Rectal smooth muscle tissue (tissue), 1 donor: ENCODE measurements around the gene GNG7.
A peak's percentile ranks its signal among the peaks of the same experiment; 100 is the strongest.
"Not testable (repeated sequence)": the region's sequence is repeated elsewhere in the genome, so short reads cannot be mapped to it uniquely, and the experiment has no call there.

Source experiments
- H3K27ac ChIP-seq: one replicate; pipeline ENCODE4 v1.7.0; 2013; ENCODE audit warnings: low read depth, low read length, inconsistent platforms
- H3K27me3 ChIP-seq: one replicate; pipeline ENCODE4 v1.7.0; 2013; ENCODE audit warnings: low read length; ENCODE audit not compliant: control insufficient read depth, insufficient read depth
- H3K36me3 ChIP-seq: one replicate; pipeline ENCODE4 v1.7.0; 2013; ENCODE audit warnings: low read length; ENCODE audit not compliant: control insufficient read depth, insufficient read depth
- H3K4me1 ChIP-seq: one replicate; pipeline ENCODE4 v1.7.0; 2013; ENCODE audit warnings: low read length; ENCODE audit not compliant: control insufficient read depth, insufficient read depth
- H3K4me3 ChIP-seq: one replicate; pipeline ENCODE4 v1.7.0; 2013; ENCODE audit warnings: low read length
- H3K9ac ChIP-seq: one replicate; pipeline ENCODE4 v1.7.0; 2013; ENCODE audit warnings: low read length

Gene GNG7

GRCh38 chr19:2523630-2524311, 178.7 kb downstream of the GNG7 start:
- Histone ChIP-seq H3K27me3 (no peaks in the 10 kb centered on the region), H3K4me1 (no peaks in the 10 kb centered on the region), H3K27ac (peak overlapping the region; percentile 14), H3K36me3 (peaks cover 2% of the 10 kb centered on the region), H3K9ac (no peak overlapping the region), H3K4me3 (no peak overlapping the region)

GRCh38 chr19:2519482-2519881, 183.0 kb downstream of the GNG7 start:
- Histone ChIP-seq H3K27ac (no peak overlapping the region), H3K4me1 (no peaks in the 10 kb centered on the region), H3K9ac (no peak overlapping the region), H3K27me3 (no peaks in the 10 kb centered on the region), H3K36me3 (peaks cover 2% of the 10 kb centered on the region), H3K4me3 (no peak overlapping the region)

GRCh38 chr19:2518856-2519255, 183.6 kb downstream of the GNG7 start:
- not testable (repeated sequence) for H3K36me3 ChIP-seq

DNA sequence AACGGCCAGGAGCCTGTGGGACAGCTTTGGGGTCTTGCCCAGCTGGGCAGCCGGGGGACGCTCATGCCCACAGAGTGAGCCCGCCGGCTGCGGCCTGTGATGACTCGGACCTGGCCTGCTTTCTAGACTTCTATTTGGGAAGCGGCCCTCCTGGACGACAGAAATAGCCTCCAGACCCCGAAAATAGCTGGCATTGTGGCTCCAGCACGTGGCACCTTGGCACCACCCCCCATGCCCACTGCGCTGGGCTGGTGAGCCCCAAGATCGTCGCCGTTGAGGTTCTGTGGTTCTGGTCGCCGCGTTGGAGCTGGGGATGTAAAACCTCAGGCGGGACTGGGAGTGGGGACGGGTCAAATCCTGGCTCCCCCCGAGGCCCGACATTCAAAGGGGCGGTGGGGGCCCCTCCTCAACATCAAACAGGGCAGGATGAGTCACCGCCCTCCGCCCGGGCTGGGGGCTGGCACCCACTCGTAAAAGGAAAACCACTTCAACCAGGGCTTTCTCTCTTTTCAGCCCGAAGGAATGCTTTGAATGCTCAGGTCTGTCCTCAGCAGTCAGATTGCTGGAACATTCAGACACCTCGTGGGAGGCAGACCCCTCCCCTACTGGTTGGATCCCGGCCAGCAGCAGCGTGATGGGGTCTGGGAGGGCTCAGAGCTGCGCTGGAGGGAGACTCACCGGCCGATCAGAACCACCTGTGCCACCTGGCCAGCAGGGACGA, 184.5 kb downstream of the GNG7 start:
- Histone ChIP-seq H3K27me3 (no peaks in the 10 kb centered on the region), H3K4me3 (no peak overlapping the region), H3K36me3 (peaks cover 2% of the 10 kb centered on the region), H3K27ac (no peak overlapping the region), H3K9ac (no peak overlapping the region), H3K4me1 (no peaks in the 10 kb centered on the region)

More at GRCh38 chr19:2518856-2519255, 183.6 kb downstream of the GNG7 start:
- H3K9ac ChIP-seq, H3K27ac ChIP-seq, H3K27me3 ChIP-seq, H3K4me1 ChIP-seq, H3K4me3 ChIP-seq: not testable (repeated sequence)

- Histone ChIP-seq H3K27me3 (no peaks in the 10 kb centered on the region), H3K27ac (no peak overlapping the region), H3K9ac (no peak overlapping the region), H3K4me1 (no peaks in the 10 kb centered on the region), H3K36me3 (peaks cover 2% of the 10 kb centered on the region), H3K4me3 (no peak overlapping the region)
Measured at GRCh38 chr19:2516727-2517126, 185.8 kb downstream of the GNG7 start.

- Histone ChIP-seq H3K27ac (no peak overlapping the region), H3K36me3 (no peaks in the 10 kb centered on the region), H3K4me3 (no peak overlapping the region), H3K27me3 (no peaks in the 10 kb centered on the region), H3K4me1 (no peaks in the 10 kb centered on the region), H3K9ac (no peak overlapping the region)
Measured at GRCh38 chr19:2514981-2515518, 187.4 kb downstream of the GNG7 start.

GRCh38 chr19:2512523-2513431, 189.7 kb downstream of the GNG7 start:
- no peak overlapping the region for H3K9ac ChIP-seq
- H3K36me3 ChIP-seq, result no peaks in the 10 kb centered on the region
- H3K4me3 ChIP-seq, result no peak overlapping the region
- no peak overlapping the region for H3K27ac ChIP-seq
- no peaks in the 10 kb centered on the region for H3K27me3 ChIP-seq
- H3K4me1 ChIP-seq, result no peaks in the 10 kb centered on the region

- no peaks in the 10 kb centered on the region for H3K27me3 ChIP-seq
- H3K36me3 ChIP-seq, result no peaks in the 10 kb centered on the region
- no peaks in the 10 kb centered on the region for H3K4me1 ChIP-seq
- H3K9ac ChIP-seq, result no peak overlapping the region
- H3K27ac ChIP-seq, result no peak overlapping the region
- H3K4me3 ChIP-seq, result no peak overlapping the region
Measured at GRCh38 chr19:2511991-2512390, 190.5 kb downstream of the GNG7 start.

GRCh38 chr19:2511570-2511969, 190.9 kb downstream of the GNG7 start:
- Histone ChIP-seq H3K27me3 (no peaks in the 10 kb centered on the region), H3K9ac (no peak overlapping the region), H3K4me1 (no peaks in the 10 kb centered on the region)

DNA sequence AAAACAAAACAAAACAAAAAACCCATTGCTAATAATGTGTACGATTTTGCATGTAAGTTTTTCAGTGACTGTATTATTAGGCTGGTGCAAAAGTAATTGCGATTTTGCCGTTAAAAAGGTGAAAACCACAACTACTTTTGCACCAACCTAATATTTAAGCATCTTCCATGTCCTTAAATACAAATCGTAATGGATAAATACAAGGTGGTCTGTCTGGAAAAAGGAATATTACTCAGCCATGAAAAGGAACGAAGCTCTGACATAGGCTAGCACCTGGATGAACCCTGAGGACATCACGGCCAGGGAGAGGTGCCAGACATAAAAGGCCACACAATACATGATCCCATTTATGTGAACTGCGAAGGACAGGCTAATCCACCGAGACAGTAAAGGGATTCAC, 193.4 kb downstream of the GNG7 start:
- Histone ChIP-seq H3K9ac (no peak overlapping the region), H3K27me3 (no peaks in the 10 kb centered on the region), H3K4me1 (no peaks in the 10 kb centered on the region), H3K36me3 (no peaks in the 10 kb centered on the region), H3K27ac (no peak overlapping the region), H3K4me3 (no peak overlapping the region)

More at GRCh38 chr19:2511570-2511969, 190.9 kb downstream of the GNG7 start:
- Histone ChIP-seq H3K4me3 (no peak overlapping the region), H3K36me3 (no peaks in the 10 kb centered on the region), H3K27ac (no peak overlapping the region)

- Histone ChIP-seq H3K27me3 (no peaks in the 10 kb centered on the region), H3K27ac (no peak overlapping the region), H3K9ac (no peak overlapping the region), H3K36me3 (no peaks in the 10 kb centered on the region), H3K4me3 (no peak overlapping the region), H3K4me1 (no peaks in the 10 kb centered on the region)
Measured at GRCh38 chr19:2507109-2507508, 195.4 kb downstream of the GNG7 start.

DNA sequence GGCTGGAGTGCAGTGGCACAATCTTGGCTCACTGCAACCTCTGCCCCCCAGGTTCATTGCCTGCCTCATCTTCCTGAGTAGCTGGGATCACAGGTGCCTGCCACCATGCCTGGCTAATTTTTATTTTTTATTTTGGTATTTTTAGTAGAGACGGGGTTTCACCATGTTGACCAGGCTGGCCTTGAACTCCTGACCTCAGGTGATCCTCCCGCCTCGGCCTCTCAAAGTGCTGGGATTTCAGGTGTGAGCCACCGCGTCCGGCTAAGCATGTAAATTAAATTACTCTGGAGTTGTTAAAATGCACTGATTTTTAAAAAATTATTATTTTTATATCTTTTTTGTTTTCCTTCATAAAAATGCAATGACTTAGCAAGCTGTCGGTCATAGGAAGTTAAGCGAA, 195.8 kb downstream of the GNG7 start:
- H3K27ac ChIP-seq, H3K4me1 ChIP-seq, H3K4me3 ChIP-seq, H3K36me3 ChIP-seq, H3K27me3 ChIP-seq, H3K9ac ChIP-seq: not testable (repeated sequence)
